K562 (cell line): ENCODE measurements around the gene EPHA2. TPM values are rescaled to one million over a fixed set of nuclear protein-coding genes. Genes with fewer than 3 reads are reported as not detected.
A peak's percentile ranks its signal among the peaks of the same experiment; 100 is the strongest.

ENCODE experiments used
- ATAC-seq: fragments of 200-7000 bp; cut with Tn5 transposase; 3 replicates; pipeline ENCODE4 v1.9.1; 2020; ENCODE audit warnings: moderate library complexity
- BruUV-seq: library from RNA; stranded (reverse); fragments of 400-500 nt; replicated peaks from 2 replicates; lab custom pipeline; 2021; lab: Mats Ljungman, UMichigan
- CTCF ChIA-PET: fragments of 300-600 bp; formaldehyde crosslinking; extraction: SDS; loops from one replicate; lab custom pipeline; 2021; ENCODE audit warnings: low intra/inter-chr PET ratio; lab: Yijun Ruan, JAX
- POLR2A ChIA-PET: fragments of 300-600, 350-650 bp; sonication (Branson Sonifier 250); formaldehyde crosslinking; extraction: SDS; loops from one replicate; lab custom pipeline; 2021; ENCODE audit warnings: antibody characterized with exemption, inconsistent platforms; lab: Yijun Ruan, JAX
- DNase-seq, 4 experiments: peaks; one replicate each; pipeline versions ENCODE4 v3.0.0 to v3.0.0-alpha.2; 2011 to 2018; ENCODE audit warnings: low spot score in 3 of 4, mixed read lengths in 3 of 4; ENCODE audit errors: extremely low read depth in 1 of 4
- FAIRE-seq: peaks from 2 replicates; lab custom pipeline; 2011; peaks lifted over from hg19 to GRCh38; lab: Jason Lieb, UNC
- H2AFZ ChIP-seq: 2 replicates; pipeline ENCODE4 v1.6.0; 2011; ENCODE audit warnings: low read depth, low read length, control low read depth, inconsistent platforms
- H3K27ac ChIP-seq: fragments of 200-600 bp; 3 replicates; pipeline ENCODE4 v1.8.0; 2011; ENCODE audit warnings: low read depth, mild to moderate bottlenecking, control low read depth, inconsistent platforms, low read length, moderate library complexity, mixed read lengths; ENCODE audit errors: extremely low read depth
- H3K27me3 ChIP-seq, 2 experiments: fragments of 300-600 bp in 1 of 2; 2 replicates in 1 of 2; 3 replicates in 1 of 2; pipeline versions ENCODE4 v1.6.0 to v1.8.0; 2011; ENCODE audit warnings: inconsistent platforms in 2 of 2, low read length in 2 of 2, mild to moderate bottlenecking in 1 of 2, mixed read lengths in 1 of 2, moderate library complexity in 1 of 2; ENCODE audit not compliant: control insufficient read depth in 2 of 2, insufficient read depth in 2 of 2
- H3K36me3 ChIP-seq: fragments of 300-600 bp; 3 replicates; pipeline ENCODE4 v1.8.0; 2011; ENCODE audit warnings: mild to moderate bottlenecking, low read length, inconsistent platforms; ENCODE audit not compliant: control insufficient read depth, insufficient read depth
- H3K4me1 ChIP-seq, 2 experiments: fragments of 200-600 bp in 1 of 2; replicated peaks in 1 of 2; 2 replicates in 1 of 2; 3 replicates in 1 of 2; pipeline versions ENCODE4 v1.5.1 to v1.8.0; 2011; ENCODE audit warnings: inconsistent platforms in 2 of 2, low read length in 2 of 2, mild to moderate bottlenecking in 1 of 2, mixed read lengths in 1 of 2, moderate library complexity in 1 of 2; ENCODE audit not compliant: control insufficient read depth in 2 of 2, insufficient read depth in 2 of 2
- H3K4me2 ChIP-seq: 2 replicates; pipeline ENCODE4 v1.6.1; 2011; ENCODE audit warnings: low read length, control low read depth, inconsistent platforms, mixed read lengths; ENCODE audit not compliant: insufficient read depth
- H3K4me3 ChIP-seq: fragments of 200-600 bp; sonication (generic), shearing (Covaris generic); 2 replicates; pipeline ENCODE4 v1.5.1; 2016; ENCODE audit warnings: control low read depth, inconsistent platforms
- H3K79me2 ChIP-seq: fragments of 200-600 bp; 3 replicates; pipeline ENCODE4 v1.8.0; 2011; ENCODE audit warnings: low read length, inconsistent platforms; ENCODE audit not compliant: control insufficient read depth, insufficient read depth
- H3K9ac ChIP-seq, 2 experiments: 2 replicates each; pipeline versions ENCODE4 v1.6.0 to v1.6.1; 2011; ENCODE audit warnings: low read depth in 2 of 2, low read length in 2 of 2, control low read depth in 1 of 2, inconsistent platforms in 1 of 2, mild to moderate bottlenecking in 1 of 2, mixed read lengths in 1 of 2; ENCODE audit not compliant: insufficient read depth in 1 of 2
- H3K9me1 ChIP-seq: one replicate; pipeline ENCODE4 v1.6.0; 2011; ENCODE audit warnings: inconsistent platforms, mild to moderate bottlenecking, low read length, moderate library complexity; ENCODE audit not compliant: control insufficient read depth, insufficient read depth
- H3K9me3 ChIP-seq: replicated peaks from 2 replicates; pipeline ENCODE4 v1.5.1; 2011; ENCODE audit warnings: low read depth, low read length, inconsistent platforms; ENCODE audit not compliant: control insufficient read depth, insufficient read depth
- H4K20me1 ChIP-seq: replicated peaks from 2 replicates; pipeline ENCODE4 v1.6.1; 2011; ENCODE audit warnings: low read length, inconsistent platforms, mixed read lengths; ENCODE audit not compliant: control insufficient read depth, insufficient read depth
- ATF6 ChIP-seq: sonication (generic); formaldehyde crosslinking; IDR thresholded peaks from 2 replicates; pipeline ENCODE4 v1.4.0; 2020; ENCODE audit warnings: mild to moderate bottlenecking, missing genetic modification reagents
- CBFB ChIP-seq: sonication (generic); formaldehyde crosslinking; IDR thresholded peaks from 2 replicates; pipeline ENCODE4 v1.4.0; 2020; ENCODE audit warnings: mild to moderate bottlenecking, missing genetic modification reagents
- CBX1 ChIP-seq: sonication (generic); IDR thresholded peaks from 2 replicates; pipeline ENCODE4 v1.6.1; 2016; ENCODE audit warnings: antibody characterized with exemption, low read depth, mild to moderate bottlenecking
- MEF2A ChIP-seq: IDR thresholded peaks from 2 replicates; pipeline ENCODE4 v1.6.1; 2011; ENCODE audit warnings: low read depth, mild to moderate bottlenecking, low read length, moderate library complexity; ENCODE audit not compliant: control insufficient read depth
- MIER1 ChIP-seq: fragments of 450-650 bp; IDR thresholded peaks from 2 replicates; pipeline ENCODE4 v1.6.1; 2016; ENCODE audit warnings: antibody characterized with exemption, mild to moderate bottlenecking, low read depth
- PTRF ChIP-seq: fragments of 450-650 bp; IDR thresholded peaks from 2 replicates; pipeline ENCODE4 v1.6.1; 2016; ENCODE audit warnings: mild to moderate bottlenecking, missing genetic modification characterization, missing compliant biosample characterization
- SMC3 ChIP-seq: conservative IDR thresholded peaks from 2 replicates; pipeline ENCODE4 v1.6.1; 2011; ENCODE audit warnings: low read depth, low read length, improper control_type of control experiment; ENCODE audit not compliant: insufficient read depth
- SP2 ChIP-seq: IDR thresholded peaks from 2 replicates; pipeline ENCODE4 v1.6.1; 2011; ENCODE audit warnings: mild to moderate bottlenecking, low read depth, low read length, moderate library complexity; ENCODE audit not compliant: poor library complexity, severe bottlenecking; ENCODE audit errors: extremely low read depth
- ZFP30 ChIP-seq: fragments of 250-450 bp; sonication (Bioruptor Pico); IDR thresholded peaks from 2 replicates; pipeline ENCODE4 v1.8.0; 2022; ENCODE audit warnings: moderate library complexity, mild to moderate bottlenecking, inconsistent platforms, borderline replicate concordance
- ZNF133 ChIP-seq: fragments of 250-450 bp; sonication (Bioruptor Pico); IDR thresholded peaks from 2 replicates; pipeline ENCODE4 v1.4.0; 2020; ENCODE audit warnings: mild to moderate bottlenecking
- WGBS: fragments of 100-300 bp; shearing (Covaris generic); methylation state at CpG from one replicate; pipeline ENCODE4 v1.1.6; 2016; ENCODE audit warnings: low coverage, mixed read lengths; ENCODE audit not compliant: insufficient coverage; ENCODE audit errors: missing lambda C conversion rate; 5-methylcytosine and 5-hydroxymethylcytosine counted together
- in situ Hi-C: fragments of 300-500 bp; cut with MboI; formaldehyde crosslinking; loops from 4 replicates; pipeline ENCODE4 v1.15.0; 2018; ENCODE audit warnings: inconsistent platforms, mixed read lengths
- intact Hi-C: fragments of 100-400 bp; cut with micrococcal nuclease; formaldehyde crosslinking; loops from 2 replicates; pipeline ENCODE4 v1.14.2; 2022
- polyA plus RNA-seq, 8 experiments: library from polyadenylated mRNA; depleted of rRNA in 4 of 8; stranded (reverse) in 5 of 8; unstranded in 3 of 8; fragments of >200 nt; fragmentation: Nextera tagmentation in 2 of 8; fragmentation: Illumina TruSeq in 1 of 8; extraction: Ambion mirVana in 2 of 8; extraction: Trizol in 1 of 8; gene quantifications; 2 replicates each; pipeline versions ENCODE4 v1.2.1 to v1.2.3, GENCODE V29; 2011 to 2014; ENCODE audit warnings: inconsistent platforms in 1 of 8, missing spikeins in 1 of 8
- total RNA-seq, 7 experiments: library from RNA; depleted of rRNA in 6 of 7; stranded (reverse); fragments of >200 nt in 6 of 7; fragmentation: Illumina TruSeq in 2 of 7; extraction: Trizol in 2 of 7; gene quantifications; 2 replicates each; pipeline versions ENCODE4 v1.2.1 to v1.2.3, GENCODE V29; 2011 to 2021; ENCODE audit warnings: low replicate concordance in 1 of 7
- TF ChIP-seq, protein P1 (sequence below), 2 experiments: fragments of 450-650 bp in 1 of 2; sonication (generic) in 1 of 2; formaldehyde crosslinking in 1 of 2; IDR thresholded peaks in 1 of 2; conservative IDR thresholded peaks in 1 of 2; 2 replicates each; pipeline versions ENCODE4 v1.6.1 to v1.8.1; 2016 to 2023; ENCODE audit warnings: mild to moderate bottlenecking in 2 of 2, moderate library complexity in 2 of 2, inconsistent platforms in 1 of 2, missing genetic modification reagents in 1 of 2
- TF ChIP-seq, protein P2 (sequence below): fragments of 250-450 bp; sonication (Bioruptor Pico); IDR thresholded peaks from 2 replicates; pipeline ENCODE4 v1.4.0; 2020

Gene EPHA2
- total and polyA plus RNA-seq, 9 of the 15 experiments (the other 6 are each of a cell fraction or from before 2014, with no cell fraction given) = 0.04 to 0.40 (median 0.07) TPM; not detected in 4

GRCh38 chr1:16145662-16146278, 10.1 kb downstream of the EPHA2 start:
- H3K27me3 ChIP-seq = no peaks in the 10 kb centered on the region
- peak overlapping the region; percentile 85 for H2AFZ ChIP-seq
- ChIA-PET POLR2A (interaction anchor here (0.6 to 5.1 kb wide), 5 partner anchors 10 to 95 kb away, joined by 3 to 38 read pairs (median 4); partner anchors contain the start of gene EPHA2), CTCF (interaction anchor here (0.6 kb wide), 1 partner anchor 63 kb away, joined by 3 read pairs; no protein-coding TSS in a partner anchor)
- ATAC-seq = peak; percentile 57
- H3K4me3 ChIP-seq = peak overlapping the region; percentile 23
- no peaks in the 10 kb centered on the region; the same call in 2 of the 3 replicates for H3K79me2 ChIP-seq
- 0 out of 2 replicates have a peak, but pooled peaks cover under 1% of the 10 kb centered on the region for H4K20me1 ChIP-seq
- no peaks in the 10 kb centered on the region for H3K36me3 ChIP-seq
- BruUV-seq = TSS peak; percentile 96
- H3K4me1 ChIP-seq = peaks cover 62 to 73% of the 10 kb centered on the region in 2 experiments
- peak in 2 of 4 experiments; percentile 40 to 85 for DNase-seq
- peak overlapping the region; percentile 82 for H3K4me2 ChIP-seq
- peak overlapping the region; percentile 93 for H3K27ac ChIP-seq
- H3K9ac ChIP-seq = peak overlapping the region; percentile 78 to 89
- H3K9me1 ChIP-seq = peaks cover under 1% of the 10 kb centered on the region
- 4% methylated on average over 26 of the region's 26 CpGs for WGBS
- in situ Hi-C loops = no loop called here
- no peaks in the 10 kb centered on the region for H3K9me3 ChIP-seq
- intact Hi-C loops = no loop called here
- peak; percentile 90 for FAIRE-seq
- TF ChIP-seq SMC3 = no peak
- TF ChIP-seq, protein P1, sequence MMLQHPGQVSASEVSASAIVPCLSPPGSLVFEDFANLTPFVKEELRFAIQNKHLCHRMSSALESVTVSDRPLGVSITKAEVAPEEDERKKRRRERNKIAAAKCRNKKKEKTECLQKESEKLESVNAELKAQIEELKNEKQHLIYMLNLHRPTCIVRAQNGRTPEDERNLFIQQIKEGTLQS (IDR thresholded peaks at IDR 0.05) = no peak
- TF ChIP-seq, protein P1 (CRISPR knock-in tag; conservative IDR thresholded peaks at IDR 0.05) = no peak
- peak; percentile 89 for TF ChIP-seq CBX1
- no peak for TF ChIP-seq ATF6
- no peak for TF ChIP-seq CBFB (CRISPR knock-in tag)
- TF ChIP-seq ZNF133 = no peak
- TF ChIP-seq ZFP30 (CRISPR knock-in tag) = no peak
- no peak for TF ChIP-seq SP2
- no peak for TF ChIP-seq MEF2A
- no peak for TF ChIP-seq MIER1
- no peak for TF ChIP-seq PTRF (tag)
- TF ChIP-seq, protein P2, sequence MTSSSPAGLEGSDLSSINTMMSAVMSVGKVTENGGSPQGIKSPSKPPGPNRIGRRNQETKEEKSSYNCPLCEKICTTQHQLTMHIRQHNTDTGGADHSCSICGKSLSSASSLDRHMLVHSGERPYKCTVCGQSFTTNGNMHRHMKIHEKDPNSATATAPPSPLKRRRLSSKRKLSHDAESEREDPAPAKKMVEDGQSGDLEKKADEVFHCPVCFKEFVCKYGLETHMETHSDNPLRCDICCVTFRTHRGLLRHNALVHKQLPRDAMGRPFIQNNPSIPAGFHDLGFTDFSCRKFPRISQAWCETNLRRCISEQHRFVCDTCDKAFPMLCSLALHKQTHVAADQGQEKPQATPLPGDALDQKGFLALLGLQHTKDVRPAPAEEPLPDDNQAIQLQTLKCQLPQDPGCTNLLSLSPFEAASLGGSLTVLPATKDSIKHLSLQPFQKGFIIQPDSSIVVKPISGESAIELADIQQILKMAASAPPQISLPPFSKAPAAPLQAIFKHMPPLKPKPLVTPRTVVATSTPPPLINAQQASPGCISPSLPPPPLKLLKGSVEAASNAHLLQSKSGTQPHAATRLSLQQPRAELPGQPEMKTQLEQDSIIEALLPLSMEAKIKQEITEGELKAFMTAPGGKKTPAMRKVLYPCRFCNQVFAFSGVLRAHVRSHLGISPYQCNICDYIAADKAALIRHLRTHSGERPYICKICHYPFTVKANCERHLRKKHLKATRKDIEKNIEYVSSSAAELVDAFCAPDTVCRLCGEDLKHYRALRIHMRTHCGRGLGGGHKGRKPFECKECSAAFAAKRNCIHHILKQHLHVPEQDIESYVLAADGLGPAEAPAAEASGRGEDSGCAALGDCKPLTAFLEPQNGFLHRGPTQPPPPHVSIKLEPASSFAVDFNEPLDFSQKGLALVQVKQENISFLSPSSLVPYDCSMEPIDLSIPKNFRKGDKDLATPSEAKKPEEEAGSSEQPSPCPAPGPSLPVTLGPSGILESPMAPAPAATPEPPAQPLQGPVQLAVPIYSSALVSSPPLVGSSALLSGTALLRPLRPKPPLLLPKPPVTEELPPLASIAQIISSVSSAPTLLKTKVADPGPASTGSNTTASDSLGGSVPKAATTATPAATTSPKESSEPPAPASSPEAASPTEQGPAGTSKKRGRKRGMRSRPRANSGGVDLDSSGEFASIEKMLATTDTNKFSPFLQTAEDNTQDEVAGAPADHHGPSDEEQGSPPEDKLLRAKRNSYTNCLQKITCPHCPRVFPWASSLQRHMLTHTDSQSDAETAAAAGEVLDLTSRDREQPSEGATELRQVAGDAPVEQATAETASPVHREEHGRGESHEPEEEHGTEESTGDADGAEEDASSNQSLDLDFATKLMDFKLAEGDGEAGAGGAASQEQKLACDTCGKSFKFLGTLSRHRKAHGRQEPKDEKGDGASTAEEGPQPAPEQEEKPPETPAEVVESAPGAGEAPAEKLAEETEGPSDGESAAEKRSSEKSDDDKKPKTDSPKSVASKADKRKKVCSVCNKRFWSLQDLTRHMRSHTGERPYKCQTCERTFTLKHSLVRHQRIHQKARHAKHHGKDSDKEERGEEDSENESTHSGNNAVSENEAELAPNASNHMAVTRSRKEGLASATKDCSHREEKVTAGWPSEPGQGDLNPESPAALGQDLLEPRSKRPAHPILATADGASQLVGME = no peak
